Measurements from ENCODE around the gene EMP2.

DNA sequence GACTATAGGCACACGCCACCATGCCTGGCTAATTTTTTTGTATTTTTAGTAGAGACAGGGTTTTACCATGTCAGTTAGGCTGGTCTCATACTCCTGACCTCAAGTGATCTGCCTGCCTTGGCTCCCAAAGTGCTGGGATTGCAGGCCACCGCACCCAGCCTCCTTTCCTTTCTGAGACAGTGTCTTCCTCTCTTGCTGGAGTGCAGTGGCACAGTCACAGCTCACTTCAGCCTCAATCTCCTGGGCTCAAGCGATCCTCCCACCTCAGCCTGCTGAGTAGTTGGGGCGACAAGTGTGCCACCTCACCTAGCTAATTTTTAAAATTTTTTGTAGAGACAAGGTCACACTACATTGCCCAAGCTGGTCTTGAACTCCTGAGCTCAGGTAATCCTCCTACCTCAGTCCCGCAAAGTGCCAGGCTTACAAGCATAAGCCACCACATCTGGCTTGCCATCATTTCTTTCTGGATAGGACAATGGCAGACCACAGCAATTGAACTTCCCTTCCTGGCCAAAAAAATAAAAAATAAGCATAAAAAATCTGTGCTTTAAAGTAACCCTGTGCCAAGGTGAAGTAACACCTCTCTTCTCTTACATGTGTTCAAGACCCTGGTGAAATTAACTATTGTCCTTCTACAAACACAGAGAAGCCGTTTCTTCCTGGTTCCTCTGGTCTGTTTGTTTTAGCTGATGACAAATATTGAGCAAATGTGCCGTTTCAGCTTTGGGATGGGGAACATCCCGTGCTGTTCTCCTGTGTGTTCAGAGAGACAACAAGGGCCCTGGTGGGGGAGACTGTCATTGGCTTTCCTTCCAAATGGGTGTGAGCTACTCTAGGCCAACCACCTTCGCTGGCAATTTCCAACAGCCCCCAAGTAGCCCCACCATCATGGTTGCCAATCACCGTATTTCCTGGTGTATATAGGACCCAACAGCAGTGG lies 60.2 kb downstream of the EMP2 start:
- TF ChIP-seq, protein P1, sequence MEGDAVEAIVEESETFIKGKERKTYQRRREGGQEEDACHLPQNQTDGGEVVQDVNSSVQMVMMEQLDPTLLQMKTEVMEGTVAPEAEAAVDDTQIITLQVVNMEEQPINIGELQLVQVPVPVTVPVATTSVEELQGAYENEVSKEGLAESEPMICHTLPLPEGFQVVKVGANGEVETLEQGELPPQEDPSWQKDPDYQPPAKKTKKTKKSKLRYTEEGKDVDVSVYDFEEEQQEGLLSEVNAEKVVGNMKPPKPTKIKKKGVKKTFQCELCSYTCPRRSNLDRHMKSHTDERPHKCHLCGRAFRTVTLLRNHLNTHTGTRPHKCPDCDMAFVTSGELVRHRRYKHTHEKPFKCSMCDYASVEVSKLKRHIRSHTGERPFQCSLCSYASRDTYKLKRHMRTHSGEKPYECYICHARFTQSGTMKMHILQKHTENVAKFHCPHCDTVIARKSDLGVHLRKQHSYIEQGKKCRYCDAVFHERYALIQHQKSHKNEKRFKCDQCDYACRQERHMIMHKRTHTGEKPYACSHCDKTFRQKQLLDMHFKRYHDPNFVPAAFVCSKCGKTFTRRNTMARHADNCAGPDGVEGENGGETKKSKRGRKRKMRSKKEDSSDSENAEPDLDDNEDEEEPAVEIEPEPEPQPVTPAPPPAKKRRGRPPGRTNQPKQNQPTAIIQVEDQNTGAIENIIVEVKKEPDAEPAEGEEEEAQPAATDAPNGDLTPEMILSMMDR (IDR thresholded peaks at IDR 0.05; ENCODE audit: poor library complexity, severe bottlenecking), result no peak
- no peak for TF ChIP-seq POLR2AphosphoS5 (IDR thresholded peaks at IDR 0.05)
- no peak for TF ChIP-seq EZH2 (IDR thresholded peaks at IDR 0.05; ENCODE audit: borderline replicate concordance, insufficient read depth, low read length, poor library complexity, severe bottlenecking)
- TF ChIP-seq RAD21 (conservative IDR thresholded peaks at IDR 0.05), result no peak
- no peak for TF ChIP-seq SMC3 (conservative IDR thresholded peaks at IDR 0.05; ENCODE audit: poor library complexity)

All from neural cell (in vitro differentiated cells).